Smooth muscle cell (in vitro differentiated cells): Measurements from ENCODE around the gene TAOK2. TPM values are rescaled to one million over a fixed set of nuclear protein-coding genes. Genes with fewer than 3 reads are reported as not detected.

ENCODE experiments used
- DNase-seq: peaks from one replicate; lab custom pipeline; 2025; ENCODE audit not compliant: unreplicated experiment; lab: John Stamatoyannopoulos, UW
- H2AFZ ChIP-seq: fragments of 200-600 bp; sonication (generic); 2 replicates; pipeline ENCODE4 v1.6.0; 2016; ENCODE audit warnings: antibody characterized with exemption, low read depth, mild to moderate bottlenecking
- H3F3A ChIP-seq: fragments of 200-600 bp; sonication (generic); 2 replicates; pipeline ENCODE4 v1.6.0; 2017; ENCODE audit warnings: antibody characterized with exemption, low read depth
- H3K27ac ChIP-seq: fragments of 200-600 bp; sonication (generic); 2 replicates; pipeline ENCODE4 v1.5.1; 2016; ENCODE audit warnings: low read depth, mild to moderate bottlenecking
- H3K27me3 ChIP-seq: fragments of 200-600 bp; sonication (generic); 2 replicates; pipeline ENCODE4 v1.6.1; 2016; ENCODE audit warnings: low read depth, mild to moderate bottlenecking
- H3K36me3 ChIP-seq: fragments of 200-600 bp; sonication (generic); 2 replicates; pipeline ENCODE4 v1.5.1; 2016; ENCODE audit warnings: low read depth
- H3K4me1 ChIP-seq: fragments of 200-600 bp; sonication (generic); 2 replicates; pipeline ENCODE4 v1.5.1; 2016; ENCODE audit warnings: low read depth
- H3K4me2 ChIP-seq: fragments of 200-600 bp; sonication (generic); 2 replicates; pipeline ENCODE4 v1.6.0; 2016; ENCODE audit warnings: mild to moderate bottlenecking
- H3K4me3 ChIP-seq: fragments of 200-600 bp; sonication (generic); 2 replicates; pipeline ENCODE4 v1.5.1; 2016; ENCODE audit warnings: mild to moderate bottlenecking
- H3K79me2 ChIP-seq: fragments of 200-600 bp; sonication (generic); 2 replicates; pipeline ENCODE4 v1.6.0; 2016; ENCODE audit warnings: low read depth, mild to moderate bottlenecking
- H3K9ac ChIP-seq: fragments of 200-600 bp; sonication (generic); 2 replicates; pipeline ENCODE4 v1.6.0; 2016; ENCODE audit warnings: low read depth
- H3K9me3 ChIP-seq: fragments of 200-600 bp; sonication (generic); replicated peaks from 2 replicates; pipeline ENCODE4 v1.5.1; 2016; ENCODE audit warnings: low read depth
- H4K20me1 ChIP-seq: fragments of 200-600 bp; sonication (generic); 2 replicates; pipeline ENCODE4 v1.6.0; 2016; ENCODE audit warnings: low read depth
- WGBS: methylation state at CpG from one replicate; pipeline ENCODE4 v1.1.7; 2016; ENCODE audit warnings: low lambda C conversion rate; 5-methylcytosine and 5-hydroxymethylcytosine counted together
- polyA plus RNA-seq: library from polyadenylated mRNA; unstranded; fragments of >200 nt; fragmentation: Nextera tagmentation; extraction: Ambion mirVana; gene quantifications from 2 replicates; pipeline ENCODE4 v1.2.1, GENCODE V29; 2016
- total RNA-seq: library from RNA; depleted of rRNA; stranded (reverse); fragments of >200 nt; gene quantifications from 2 replicates; pipeline ENCODE4 v1.2.3, GENCODE V29; 2014
- TF ChIP-seq, protein P1 (sequence below): fragments of 200-600 bp; sonication (generic); IDR thresholded peaks from 2 replicates; pipeline ENCODE4 v1.5.1; 2017; ENCODE audit warnings: borderline replicate concordance, mild to moderate bottlenecking, antibody characterized with exemption; ENCODE audit not compliant: insufficient read depth, poor library complexity, severe bottlenecking

The TAOK2 gene
- total and polyA plus RNA-seq, 2 experiments from 2014 or later: 26.0 to 26.2 TPM

DNA sequence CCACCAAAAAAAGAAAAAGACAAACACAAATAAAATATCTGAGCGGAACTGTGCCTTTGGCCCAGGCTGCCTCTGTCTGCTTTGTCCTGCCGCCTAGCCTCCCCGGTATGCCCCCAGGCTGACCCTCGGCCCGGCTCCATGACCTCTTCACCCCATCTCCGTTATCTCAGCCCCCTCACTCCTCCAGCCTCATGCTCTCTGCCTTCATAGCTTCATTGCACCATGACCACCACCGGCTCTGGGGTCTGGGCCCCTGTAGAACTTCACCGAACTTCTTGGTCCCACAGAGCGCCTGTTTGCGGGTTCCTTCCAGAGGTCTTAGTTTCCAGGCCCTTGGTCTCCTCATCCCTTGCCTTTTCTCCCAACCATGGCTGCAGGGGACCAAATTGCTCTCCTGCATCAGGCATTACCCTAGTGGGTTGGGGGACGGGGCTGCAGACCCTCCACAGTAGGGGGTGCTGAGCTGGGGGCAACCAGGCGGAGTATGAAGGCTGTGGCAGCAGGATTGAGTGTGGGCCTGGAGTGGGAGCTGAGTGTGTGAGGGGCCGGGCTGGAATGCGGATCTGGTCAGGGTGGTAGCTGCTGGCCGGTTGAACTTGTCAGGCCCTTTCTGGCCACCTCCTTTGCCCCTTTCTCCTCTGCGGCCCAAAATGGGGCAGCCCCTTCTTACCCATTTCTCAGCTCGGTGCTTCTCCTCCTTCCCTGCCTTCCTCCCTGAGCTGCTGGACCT is 14.8 kb downstream of the TAOK2 start:
- 96% methylated on average over 17 of the region's 17 CpGs for WGBS
- H3K4me2 ChIP-seq: no peak overlapping the region
- H3K9ac ChIP-seq: no peak overlapping the region
- H2AFZ ChIP-seq: no peak overlapping the region
- no peak overlapping the region for H3K27ac ChIP-seq
- H4K20me1 ChIP-seq: no peaks in the 10 kb centered on the region
- H3K79me2 ChIP-seq: no peaks in the 10 kb centered on the region
- DNase-seq: no peak
- H3K4me3 ChIP-seq: no peak overlapping the region
- H3K9me3 ChIP-seq: no peaks in the 10 kb centered on the region
- H3K4me1 ChIP-seq: no peaks in the 10 kb centered on the region
- no peaks in the 10 kb centered on the region for H3K36me3 ChIP-seq
- peaks cover 4% of the 10 kb centered on the region for H3F3A ChIP-seq
- TF ChIP-seq, protein P1, sequence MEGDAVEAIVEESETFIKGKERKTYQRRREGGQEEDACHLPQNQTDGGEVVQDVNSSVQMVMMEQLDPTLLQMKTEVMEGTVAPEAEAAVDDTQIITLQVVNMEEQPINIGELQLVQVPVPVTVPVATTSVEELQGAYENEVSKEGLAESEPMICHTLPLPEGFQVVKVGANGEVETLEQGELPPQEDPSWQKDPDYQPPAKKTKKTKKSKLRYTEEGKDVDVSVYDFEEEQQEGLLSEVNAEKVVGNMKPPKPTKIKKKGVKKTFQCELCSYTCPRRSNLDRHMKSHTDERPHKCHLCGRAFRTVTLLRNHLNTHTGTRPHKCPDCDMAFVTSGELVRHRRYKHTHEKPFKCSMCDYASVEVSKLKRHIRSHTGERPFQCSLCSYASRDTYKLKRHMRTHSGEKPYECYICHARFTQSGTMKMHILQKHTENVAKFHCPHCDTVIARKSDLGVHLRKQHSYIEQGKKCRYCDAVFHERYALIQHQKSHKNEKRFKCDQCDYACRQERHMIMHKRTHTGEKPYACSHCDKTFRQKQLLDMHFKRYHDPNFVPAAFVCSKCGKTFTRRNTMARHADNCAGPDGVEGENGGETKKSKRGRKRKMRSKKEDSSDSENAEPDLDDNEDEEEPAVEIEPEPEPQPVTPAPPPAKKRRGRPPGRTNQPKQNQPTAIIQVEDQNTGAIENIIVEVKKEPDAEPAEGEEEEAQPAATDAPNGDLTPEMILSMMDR: no peak
- H3K27me3 ChIP-seq: no peaks in the 10 kb centered on the region

DNA sequence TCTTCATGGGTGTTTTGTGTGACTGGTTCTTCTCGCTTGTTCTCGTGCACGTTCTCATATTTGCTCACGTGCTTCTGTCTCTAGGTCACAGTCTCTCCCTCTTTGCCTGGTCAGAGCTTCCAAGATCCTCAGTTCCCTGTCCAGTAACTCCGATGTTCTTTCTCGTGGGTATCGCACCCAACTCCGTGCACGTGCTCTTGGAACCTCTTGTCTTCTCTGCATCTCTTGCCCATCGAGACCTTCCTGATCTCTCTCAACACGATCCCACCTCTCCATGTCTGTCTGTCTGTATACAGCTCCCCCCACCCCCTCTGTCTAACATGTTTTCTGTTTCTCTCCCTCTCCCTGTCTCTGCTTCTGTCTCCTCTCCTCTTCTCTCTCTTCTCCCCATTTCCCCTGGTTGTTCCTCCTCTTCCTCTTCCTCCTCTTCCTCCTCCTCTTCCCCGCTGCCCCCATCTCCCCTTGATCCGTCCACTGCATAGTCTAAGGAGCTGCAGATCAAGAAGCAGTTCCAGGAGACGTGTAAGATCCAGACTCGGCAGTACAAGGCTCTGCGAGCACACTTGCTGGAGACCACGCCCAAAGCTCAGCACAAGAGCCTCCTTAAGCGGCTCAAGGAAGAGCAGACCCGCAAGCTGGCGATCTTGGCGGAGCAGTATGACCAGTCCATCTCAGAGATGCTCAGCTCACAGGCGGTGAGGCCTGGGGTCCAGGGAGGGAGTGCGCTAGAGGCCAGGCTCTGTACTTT is 15.6 kb downstream of the TAOK2 start:
- Histone ChIP-seq H3K4me2 (no peak overlapping the region), H3F3A (peaks cover 4% of the 10 kb centered on the region), H3K9ac (no peak overlapping the region), H4K20me1 (no peaks in the 10 kb centered on the region), H3K27ac (no peak overlapping the region), H3K9me3 (no peaks in the 10 kb centered on the region), H3K36me3 (no peaks in the 10 kb centered on the region), H3K27me3 (no peaks in the 10 kb centered on the region), H3K4me3 (no peak overlapping the region), H2AFZ (no peak overlapping the region), H3K79me2 (no peaks in the 10 kb centered on the region), H3K4me1 (no peaks in the 10 kb centered on the region)
- DNase-seq: no peak
- TF ChIP-seq, protein P1: no peak
- WGBS: 94% methylated on average over 23 of the region's 23 CpGs

DNA sequence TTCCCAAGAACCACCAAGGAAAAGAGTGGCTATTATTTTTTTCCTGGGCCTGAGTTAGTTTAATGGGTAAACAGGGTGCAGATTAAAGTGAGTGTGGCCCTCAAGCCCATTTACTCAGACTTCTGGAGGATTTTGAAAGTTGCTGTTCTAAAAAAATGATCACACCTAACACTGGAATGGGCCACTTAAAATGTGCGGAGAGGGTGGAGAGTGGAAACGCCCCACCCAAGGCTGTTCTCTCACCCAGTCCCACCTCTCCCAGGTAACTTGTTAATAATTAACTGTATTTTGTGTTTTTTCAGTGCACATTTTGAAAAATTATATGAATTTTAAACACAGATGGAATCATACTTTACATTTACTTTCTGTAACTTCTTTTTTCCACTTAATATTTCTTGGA is 16.4 kb downstream of the TAOK2 start:
- no peaks in the 10 kb centered on the region for H3K79me2 ChIP-seq
- no peaks in the 10 kb centered on the region for H3K36me3 ChIP-seq
- DNase-seq: no peak
- peaks cover 5% of the 10 kb centered on the region for H3K4me1 ChIP-seq
- TF ChIP-seq, protein P1: no peak
- H3K9ac ChIP-seq: no peak overlapping the region
- no peak overlapping the region for H2AFZ ChIP-seq
- H3K27ac ChIP-seq: no peak overlapping the region
- H4K20me1 ChIP-seq: no peaks in the 10 kb centered on the region
- no peaks in the 10 kb centered on the region for H3K27me3 ChIP-seq
- H3K4me2 ChIP-seq: no peak overlapping the region
- H3K9me3 ChIP-seq: no peaks in the 10 kb centered on the region
- no peak overlapping the region for H3K4me3 ChIP-seq
- WGBS: 98% methylated on average over 2 of the region's 2 CpGs
- peaks cover 4% of the 10 kb centered on the region for H3F3A ChIP-seq
